Measurements from ENCODE around the gene GNAI2.

GNAI2 gene

GRCh38 chr3:50213373-50213772 is 22.6 kb upstream of the GNAI2 start:
- ATAC-seq = no peak
- TF ChIP-seq ZFP3 (CRISPR knock-in tag; IDR thresholded peaks at IDR 0.05) = no peak
- TF ChIP-seq RARB (CRISPR knock-in tag; IDR thresholded peaks at IDR 0.05) = no peak
- no peak for TF ChIP-seq GLIS3 (CRISPR knock-in tag; IDR thresholded peaks at IDR 0.05)
- TF ChIP-seq CREB5 (CRISPR knock-in tag; IDR thresholded peaks at IDR 0.05; ENCODE audit: low read depth) = no peak
- TF ChIP-seq TCF4 (CRISPR knock-in tag; IDR thresholded peaks at IDR 0.05; ENCODE audit: borderline replicate concordance) = no peak
- no peak for TF ChIP-seq OSR1 (CRISPR knock-in tag; IDR thresholded peaks at IDR 0.05)
- TF ChIP-seq SNAI2 (CRISPR knock-in tag; IDR thresholded peaks at IDR 0.05) = no peak
- no peak for TF ChIP-seq BACH2 (CRISPR knock-in tag; IDR thresholded peaks at IDR 0.05; ENCODE audit: borderline replicate concordance)
- TF ChIP-seq ZNF70 (CRISPR knock-in tag; IDR thresholded peaks at IDR 0.05) = no peak
- no peak for TF ChIP-seq PPARA (CRISPR knock-in tag; IDR thresholded peaks at IDR 0.05; ENCODE audit: borderline replicate concordance)

- no peak for ATAC-seq
- TF ChIP-seq TCF4 (CRISPR knock-in tag; IDR thresholded peaks at IDR 0.05; ENCODE audit: borderline replicate concordance) (no peak), ZNF70 (CRISPR knock-in tag; IDR thresholded peaks at IDR 0.05) (no peak), BACH2 (CRISPR knock-in tag; IDR thresholded peaks at IDR 0.05; ENCODE audit: borderline replicate concordance) (no peak), ZFP3 (CRISPR knock-in tag; IDR thresholded peaks at IDR 0.05) (no peak), SNAI2 (CRISPR knock-in tag; IDR thresholded peaks at IDR 0.05) (no peak), ESRRG (CRISPR knock-in tag; IDR thresholded peaks at IDR 0.05) (no peak), ZNF8 (CRISPR knock-in tag; IDR thresholded peaks at IDR 0.05) (no peak), RARB (CRISPR knock-in tag; IDR thresholded peaks at IDR 0.05) (no peak), CSDC2 (CRISPR knock-in tag; IDR thresholded peaks at IDR 0.05) (no peak), ZFP30 (CRISPR knock-in tag; IDR thresholded peaks at IDR 0.05) (no peak), TOX (CRISPR knock-in tag; IDR thresholded peaks at IDR 0.05; ENCODE audit: borderline replicate concordance) (no peak)
- TF ChIP-seq, protein P1, sequence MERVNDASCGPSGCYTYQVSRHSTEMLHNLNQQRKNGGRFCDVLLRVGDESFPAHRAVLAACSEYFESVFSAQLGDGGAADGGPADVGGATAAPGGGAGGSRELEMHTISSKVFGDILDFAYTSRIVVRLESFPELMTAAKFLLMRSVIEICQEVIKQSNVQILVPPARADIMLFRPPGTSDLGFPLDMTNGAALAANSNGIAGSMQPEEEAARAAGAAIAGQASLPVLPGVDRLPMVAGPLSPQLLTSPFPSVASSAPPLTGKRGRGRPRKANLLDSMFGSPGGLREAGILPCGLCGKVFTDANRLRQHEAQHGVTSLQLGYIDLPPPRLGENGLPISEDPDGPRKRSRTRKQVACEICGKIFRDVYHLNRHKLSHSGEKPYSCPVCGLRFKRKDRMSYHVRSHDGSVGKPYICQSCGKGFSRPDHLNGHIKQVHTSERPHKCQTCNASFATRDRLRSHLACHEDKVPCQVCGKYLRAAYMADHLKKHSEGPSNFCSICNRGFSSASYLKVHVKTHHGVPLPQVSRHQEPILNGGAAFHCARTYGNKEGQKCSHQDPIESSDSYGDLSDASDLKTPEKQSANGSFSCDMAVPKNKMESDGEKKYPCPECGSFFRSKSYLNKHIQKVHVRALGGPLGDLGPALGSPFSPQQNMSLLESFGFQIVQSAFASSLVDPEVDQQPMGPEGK (CRISPR knock-in tag; IDR thresholded peaks at IDR 0.05; ENCODE audit: borderline replicate concordance) = no peak
- TF ChIP-seq, protein P2, sequence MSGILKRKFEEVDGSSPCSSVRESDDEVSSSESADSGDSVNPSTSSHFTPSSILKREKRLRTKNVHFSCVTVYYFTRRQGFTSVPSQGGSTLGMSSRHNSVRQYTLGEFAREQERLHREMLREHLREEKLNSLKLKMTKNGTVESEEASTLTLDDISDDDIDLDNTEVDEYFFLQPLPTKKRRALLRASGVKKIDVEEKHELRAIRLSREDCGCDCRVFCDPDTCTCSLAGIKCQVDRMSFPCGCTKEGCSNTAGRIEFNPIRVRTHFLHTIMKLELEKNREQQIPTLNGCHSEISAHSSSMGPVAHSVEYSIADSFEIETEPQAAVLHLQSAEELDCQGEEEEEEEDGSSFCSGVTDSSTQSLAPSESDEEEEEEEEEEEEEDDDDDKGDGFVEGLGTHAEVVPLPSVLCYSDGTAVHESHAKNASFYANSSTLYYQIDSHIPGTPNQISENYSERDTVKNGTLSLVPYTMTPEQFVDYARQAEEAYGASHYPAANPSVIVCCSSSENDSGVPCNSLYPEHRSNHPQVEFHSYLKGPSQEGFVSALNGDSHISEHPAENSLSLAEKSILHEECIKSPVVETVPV (CRISPR knock-in tag; IDR thresholded peaks at IDR 0.05) = no peak
Observed at GRCh38 chr3:50214824-50215223, 21.2 kb upstream of the GNAI2 start.

GRCh38 chr3:50215529-50215928 is 20.5 kb upstream of the GNAI2 start:
- TF ChIP-seq ZNF8 (CRISPR knock-in tag; IDR thresholded peaks at IDR 0.05) (no peak), PPARA (CRISPR knock-in tag; IDR thresholded peaks at IDR 0.05; ENCODE audit: borderline replicate concordance) (no peak)
- ATAC-seq = no peak

DNA sequence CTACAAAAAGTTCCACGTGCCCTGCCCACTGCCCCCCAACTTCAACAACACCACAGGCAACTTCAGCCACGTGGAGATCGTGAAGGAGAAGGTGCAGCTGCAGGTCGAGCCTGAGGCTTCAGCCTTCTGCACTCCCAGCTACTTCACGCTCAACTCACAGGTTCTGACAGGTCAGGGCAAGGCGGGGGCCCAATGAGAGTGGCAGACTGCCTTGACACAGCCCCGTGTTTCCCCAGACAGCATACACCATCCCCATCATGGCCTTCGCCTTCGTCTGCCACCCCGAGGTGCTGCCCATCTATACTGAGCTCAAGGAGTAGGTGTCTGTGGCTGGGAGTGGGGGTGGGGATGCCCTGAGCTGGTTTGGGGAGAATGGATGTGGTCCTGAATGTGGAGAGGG is 18.3 kb upstream of the GNAI2 start:
- ATAC-seq = no peak
- TF ChIP-seq, protein P2 (CRISPR knock-in tag; IDR thresholded peaks at IDR 0.05) = no peak
- TF ChIP-seq TSHZ2 (CRISPR knock-in tag; IDR thresholded peaks at IDR 0.05) (no peak), ZNF565 (CRISPR knock-in tag; conservative IDR thresholded peaks at IDR 0.05; ENCODE audit: low read depth) (no peak), ESRRG (CRISPR knock-in tag; IDR thresholded peaks at IDR 0.05) (no peak), GLIS3 (CRISPR knock-in tag; IDR thresholded peaks at IDR 0.05) (no peak), BACH2 (CRISPR knock-in tag; IDR thresholded peaks at IDR 0.05; ENCODE audit: borderline replicate concordance) (no peak), ARNTL (CRISPR knock-in tag; IDR thresholded peaks at IDR 0.05; ENCODE audit: borderline replicate concordance, low read depth) (no peak), TOX (CRISPR knock-in tag; IDR thresholded peaks at IDR 0.05; ENCODE audit: borderline replicate concordance) (no peak), ZNF70 (CRISPR knock-in tag; IDR thresholded peaks at IDR 0.05) (no peak)

All from SK-N-SH treated with all-trans-retinoic acid at 6 μM for 48 hours (cell line).